Heart left ventricle (tissue), 16 donors: ENCODE measurements around the gene IRX5. TPM values are rescaled to one million over a fixed set of nuclear protein-coding genes. Genes with fewer than 3 reads are reported as not detected.
A peak's percentile ranks its signal among the peaks of the same experiment; 100 is the strongest.

ENCODE experiments used
- ATAC-seq, 4 donors: fragments of 200-7000 bp; cut with Tn5 transposase; one replicate each; pipeline ENCODE4 v1.9.1; 2020 to 2022; ENCODE audit warnings: moderate library complexity in 4 of 4, mild to moderate bottlenecking in 3 of 4, moderate number of reproducible peaks in 1 of 4
- DNase-seq, 5 donors: peaks; one replicate each; pipeline ENCODE4 v3.0.0-alpha.2; 2020
- H3K27ac ChIP-seq, 12 donors: fragments of 200-600 bp; sonication (generic) in 4 of 12; one replicate each; pipeline versions ENCODE4 v1.5.0 to v1.8.0; 2016 to 2022; ENCODE audit warnings: mild to moderate bottlenecking in 2 of 12
- H3K27me3 ChIP-seq, 9 donors: fragments of 200-600 bp; sonication (generic) in 2 of 9; one replicate each; pipeline versions ENCODE4 v1.5.1 to v1.8.0; 2016 to 2022; ENCODE audit warnings: mild to moderate bottlenecking in 3 of 9
- H3K36me3 ChIP-seq, 9 donors: fragments of 200-600 bp; sonication (generic) in 2 of 9; one replicate each; pipeline versions ENCODE4 v1.5.0 to v1.8.0; 2018 to 2022; ENCODE audit warnings: mild to moderate bottlenecking in 2 of 9
- H3K4me1 ChIP-seq, 12 donors: fragments of 200-600 bp; sonication (generic) in 4 of 12; one replicate each; pipeline versions ENCODE4 v1.5.0 to v1.8.0; 2016 to 2022; ENCODE audit warnings: mild to moderate bottlenecking in 3 of 12
- H3K4me3 ChIP-seq, 12 donors: fragments of 200-600 bp; sonication (generic) in 4 of 12; one replicate each; pipeline versions ENCODE4 v1.5.0 to v1.8.0; 2017 to 2022; ENCODE audit warnings: mild to moderate bottlenecking in 9 of 12, moderate library complexity in 4 of 12
- H3K9me3 ChIP-seq, 12 donors: fragments of 200-600 bp; sonication (generic) in 4 of 12; one replicate each; pipeline versions ENCODE4 v1.5.0 to v1.8.0; 2016 to 2022; ENCODE audit warnings: mild to moderate bottlenecking in 1 of 12
- POLR2A ChIP-seq, 2 donors: fragments of 450-650 bp; IDR thresholded peaks; one replicate each; pipeline ENCODE4 v1.6.1; 2017; ENCODE audit warnings: antibody characterized with exemption in 2 of 2, mild to moderate bottlenecking in 2 of 2, moderate library complexity in 2 of 2
- WGBS, 4 donors: extraction: QIAGEN DNeasy Blood & Tissue Kit in 2 of 4; methylation state at CpG; one replicate each; pipeline versions ENCODE4 v1.1.5 to v1.1.7; 2013 to 2018; 5-methylcytosine and 5-hydroxymethylcytosine counted together
- intact Hi-C, 10 donors: fragments of 100-400 bp; cut with DNase I; formaldehyde crosslinking; loops; one replicate each; pipeline versions ENCODE4 v1.11.1 to v1.14.2; 2022
- polyA plus RNA-seq, 2 donors: library from polyadenylated mRNA; stranded (reverse); fragments of 200-250 nt; gene quantifications; one replicate each; pipeline ENCODE4 v1.2.3, GENCODE V29; 2013
- total RNA-seq, 9 donors: library from RNA; depleted of rRNA in 2 of 9; stranded (reverse); fragments of >200 nt in 2 of 9; fragmentation: NEBNext Ultra II Directional in 3 of 9; extraction: Animal tissue kit (Norgen Biotek cat#: 25700) in 3 of 9; gene quantifications; one replicate each; pipeline versions ENCODE4 v1.1.0 to v1.2.4, GENCODE V29; 2016 to 2023
- TF ChIP-seq, protein P1 (sequence below), 12 donors: fragments of 200-600 bp; sonication (generic) in 4 of 12; IDR thresholded peaks; one replicate each; pipeline versions ENCODE4 v1.5.0 to v1.8.0; 2018 to 2022; ENCODE audit warnings: antibody characterized with exemption in 12 of 12, mild to moderate bottlenecking in 5 of 12
- donor health status: ischemic (EF 13 %, LVEDD 7.1; RV severe dilation, severe dysfunction).
- donor health status: healthy with polysubstance abuse.
- donor health status: DM: no; HTN: yes; CAD: no.
- donor health status: DM: no; HTN: no; CAD: no.
- donor health status: ischemic (EF 25% LVEDD 6.9; RV normal size, moderate dysfunction).
- donor health status: ischemic (EF 25% LVEDD 5.7; RV mildly dilated, moderate dysfunction).
- donor health status: healthy.
- donor health status: DM: yes; HTN: yes; CAD: no.
- donor health status: ischemic (EF 35%, LVEDD 5.7; RV mildly dilated, moderate dysfunction).
- donor health status: nonischemic (EF 11% LVEDD 7.7; RV severe dilation, severe dysfunction).
- donor health status: DM: yes; HTN: yes; CAD: no.
- donor health status: PGD.
- donor health status: ischemic (EF 29% LVEDD 5.4; RV normal size, mild dysfunction).
- donor health status: nonischemic (EF 23%, LVEDD 6.1; RV moderate dilation, normal function).

IRX5 gene
- total and polyA plus RNA-seq, 11 donors = 5.8 to 32.2 (median 19.2) TPM

DNA sequence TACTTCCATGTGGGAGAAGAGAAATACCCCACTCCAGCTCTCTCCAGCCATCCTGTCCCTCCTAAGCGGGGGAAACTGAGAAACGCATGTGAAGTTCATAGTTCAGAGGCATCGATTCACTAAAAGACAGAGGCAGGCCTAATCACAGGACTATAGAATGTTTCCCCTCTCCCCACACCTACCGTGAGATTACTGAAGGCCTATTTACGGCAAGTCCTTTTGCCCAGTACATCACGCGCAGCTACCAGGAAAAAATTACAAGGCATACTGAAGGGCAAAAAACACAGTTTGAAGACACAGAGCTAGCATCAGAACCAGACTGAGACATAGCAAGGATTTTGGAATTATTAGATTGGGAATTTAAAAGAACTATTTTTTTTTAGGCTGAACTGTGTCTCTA lies 29.1 kb upstream of the IRX5 start:
- 73 to 80% (median 78%) methylated on average over 7 of the region's 7 CpGs for WGBS, 4 donors
- H3K4me1 ChIP-seq = peaks cover 0 to 7% (median 0%) of the 10 kb centered on the region in 12 donors
- no peak for DNase-seq
- no peaks in the 10 kb centered on the region for H3K27me3 ChIP-seq
- no peaks in the 10 kb centered on the region for H3K36me3 ChIP-seq
- intact Hi-C loops = no loop called here
- ATAC-seq = peak; percentile 47 to 87 (median 82)
- no peak overlapping the region for H3K4me3 ChIP-seq
- peaks cover 0 to 26% (median 3%) of the 10 kb centered on the region in 12 donors for H3K9me3 ChIP-seq
- TF ChIP-seq, protein P1, sequence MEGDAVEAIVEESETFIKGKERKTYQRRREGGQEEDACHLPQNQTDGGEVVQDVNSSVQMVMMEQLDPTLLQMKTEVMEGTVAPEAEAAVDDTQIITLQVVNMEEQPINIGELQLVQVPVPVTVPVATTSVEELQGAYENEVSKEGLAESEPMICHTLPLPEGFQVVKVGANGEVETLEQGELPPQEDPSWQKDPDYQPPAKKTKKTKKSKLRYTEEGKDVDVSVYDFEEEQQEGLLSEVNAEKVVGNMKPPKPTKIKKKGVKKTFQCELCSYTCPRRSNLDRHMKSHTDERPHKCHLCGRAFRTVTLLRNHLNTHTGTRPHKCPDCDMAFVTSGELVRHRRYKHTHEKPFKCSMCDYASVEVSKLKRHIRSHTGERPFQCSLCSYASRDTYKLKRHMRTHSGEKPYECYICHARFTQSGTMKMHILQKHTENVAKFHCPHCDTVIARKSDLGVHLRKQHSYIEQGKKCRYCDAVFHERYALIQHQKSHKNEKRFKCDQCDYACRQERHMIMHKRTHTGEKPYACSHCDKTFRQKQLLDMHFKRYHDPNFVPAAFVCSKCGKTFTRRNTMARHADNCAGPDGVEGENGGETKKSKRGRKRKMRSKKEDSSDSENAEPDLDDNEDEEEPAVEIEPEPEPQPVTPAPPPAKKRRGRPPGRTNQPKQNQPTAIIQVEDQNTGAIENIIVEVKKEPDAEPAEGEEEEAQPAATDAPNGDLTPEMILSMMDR (IDR thresholded peaks at IDR 0.05) = no peak
- TF ChIP-seq POLR2A (IDR thresholded peaks at IDR 0.05) = no peak
- peak overlapping the region in 5 of 12 donors; percentile 5 to 81 (median 61) for H3K27ac ChIP-seq

DNA sequence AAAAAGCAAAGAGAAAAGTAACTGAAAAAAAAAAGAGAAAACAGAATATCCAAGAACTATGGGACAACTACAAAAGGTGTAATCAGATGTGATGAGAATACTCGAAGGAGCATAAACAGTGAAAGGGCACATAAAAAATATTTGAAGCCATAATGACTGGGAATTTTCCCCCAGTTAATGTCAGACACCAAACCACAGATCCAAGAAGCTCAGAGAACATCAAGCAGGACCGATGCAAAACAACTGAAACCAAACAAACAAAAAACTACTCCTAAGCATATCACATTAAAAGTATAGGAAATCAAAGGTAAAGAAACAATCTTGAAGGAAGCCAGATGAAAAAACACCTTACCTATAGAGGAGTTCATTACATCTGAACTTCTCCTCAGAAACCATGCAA lies 27.6 kb upstream of the IRX5 start:
- TF ChIP-seq POLR2A (IDR thresholded peaks at IDR 0.05) = no peak
- TF ChIP-seq, protein P1 (IDR thresholded peaks at IDR 0.05) = no peak
- peaks cover 0 to 26% (median 3%) of the 10 kb centered on the region in 12 donors for H3K9me3 ChIP-seq
- no peaks in the 10 kb centered on the region for H3K4me1 ChIP-seq
- H3K36me3 ChIP-seq = no peaks in the 10 kb centered on the region
- DNase-seq (no peak), ATAC-seq (no peak)
- no peaks in the 10 kb centered on the region for H3K27me3 ChIP-seq
- H3K27ac ChIP-seq = no peak overlapping the region
- whole genome bisulfite sequencing, 4 donors = 94 to 97% (median 95%) methylated on average over 2 of the region's 2 CpGs
- intact Hi-C loops = no loop called here
- H3K4me3 ChIP-seq = no peak overlapping the region

DNA sequence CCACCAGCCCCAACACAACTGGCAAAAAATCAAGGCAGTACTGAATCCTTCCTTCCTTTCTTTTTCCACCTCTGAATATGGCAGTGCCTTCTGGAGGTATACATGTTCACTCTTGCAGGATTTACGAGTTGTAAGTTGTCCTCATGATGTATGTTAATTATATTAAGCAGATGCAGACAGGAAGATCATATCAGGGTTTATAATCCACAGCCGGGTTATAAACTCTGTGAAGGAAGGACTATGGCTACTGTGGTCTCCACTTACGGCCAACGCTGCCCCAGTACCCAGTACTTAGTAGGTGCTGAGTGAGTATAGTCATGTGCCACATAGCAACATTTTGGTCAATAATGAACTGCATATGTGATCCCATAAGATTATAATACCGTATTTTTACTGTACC lies 19.6 kb upstream of the IRX5 start:
- DNase-seq (no peak), ATAC-seq (peak in 2 of 4 donors; percentile 21 to 22)
- Histone ChIP-seq H3K4me1 (peaks cover 0 to 13% (median 2%) of the 10 kb centered on the region in 12 donors), H3K36me3 (no peaks in the 10 kb centered on the region), H3K9me3 (no peaks in the 10 kb centered on the region), H3K27me3 (no peaks in the 10 kb centered on the region), H3K4me3 (no peak overlapping the region), H3K27ac (no peak overlapping the region)
- WGBS, 4 donors = 78 to 82% (median 82%) methylated on average over 5 of the region's 5 CpGs
- intact Hi-C loops = no loop called here
- TF ChIP-seq, protein P1 (IDR thresholded peaks at IDR 0.05) = no peak
- TF ChIP-seq POLR2A (IDR thresholded peaks at IDR 0.05) = no peak

- ATAC-seq (peak; percentile 47 to 86 (median 58)), DNase-seq (no peak)
- H3K9me3 ChIP-seq = no peaks in the 10 kb centered on the region
- TF ChIP-seq POLR2A (IDR thresholded peaks at IDR 0.05) = no peak
- TF ChIP-seq, protein P1 (IDR thresholded peaks at IDR 0.05) = no peak
- H3K27me3 ChIP-seq = no peaks in the 10 kb centered on the region
- peaks cover 0 to 13% (median 2%) of the 10 kb centered on the region in 12 donors for H3K4me1 ChIP-seq
- 71 to 77% (median 73%) methylated on average over 2 of the region's 2 CpGs for WGBS, 4 donors
- peak overlapping the region in 1 of 12 donors; percentile 44 for H3K27ac ChIP-seq
- intact Hi-C loops = no loop called here
- no peak overlapping the region for H3K4me3 ChIP-seq
- H3K36me3 ChIP-seq = peaks cover 0 to 2% (median 0%) of the 10 kb centered on the region in 9 donors
Observed at GRCh38 chr16:54912720-54913119, 17.9 kb upstream of the IRX5 start.
